Adipocyte (in vitro differentiated cells): Measurements from ENCODE around the gene RPS5.
A peak's percentile ranks its signal among the peaks of the same experiment; 100 is the strongest.

Experiments
- DNase-seq: peaks from one replicate; pipeline ENCODE4 v3.0.0-alpha.2; 2015; ENCODE audit warnings: low read depth
- H3K27me3 ChIP-seq: replicated peaks from 2 replicates; pipeline ENCODE4 v1.7.0; 2013; ENCODE audit warnings: mild to moderate bottlenecking, low read length, moderate library complexity; ENCODE audit not compliant: control insufficient read depth, insufficient read depth
- H3K36me3 ChIP-seq: 2 replicates; pipeline ENCODE4 v1.7.0; 2013; ENCODE audit warnings: low read length, mild to moderate bottlenecking, moderate library complexity; ENCODE audit not compliant: control insufficient read depth, insufficient read depth, severe bottlenecking
- H3K4me1 ChIP-seq: 2 replicates; pipeline ENCODE4 v1.7.0; 2013; ENCODE audit warnings: mild to moderate bottlenecking, low read length, moderate library complexity; ENCODE audit not compliant: control insufficient read depth, insufficient read depth
- H3K4me3 ChIP-seq: 2 replicates; pipeline ENCODE4 v1.7.0; 2013; ENCODE audit warnings: mild to moderate bottlenecking, low read length, moderate library complexity
- H3K9ac ChIP-seq: 2 replicates; pipeline ENCODE4 v1.7.0; 2013; ENCODE audit warnings: mild to moderate bottlenecking, low read length, moderate library complexity
- H3K9me3 ChIP-seq: 2 replicates; pipeline ENCODE4 v1.7.0; 2013; ENCODE audit warnings: mild to moderate bottlenecking, low read length, moderate library complexity; ENCODE audit not compliant: control insufficient read depth

RPS5 gene

GRCh38 chr19:58351990-58352755, 34.9 kb upstream of the RPS5 start:
- Histone ChIP-seq H3K9me3 (no peaks in the 10 kb centered on the region), H3K9ac (no peak overlapping the region), H3K4me3 (no peak overlapping the region), H3K36me3 (no peaks in the 10 kb centered on the region), H3K4me1 (peaks cover 24% of the 10 kb centered on the region), H3K27me3 (no peaks in the 10 kb centered on the region)
- no peak for DNase-seq

GRCh38 chr19:58352760-58353671, 34.1 kb upstream of the RPS5 start, which contains the start of gene A1BG:
Gene A1BG (minus strand): TSS chr19:58353492. CDS start chr19:58353437, 55 bp downstream.
- H3K36me3 ChIP-seq, result no peaks in the 10 kb centered on the region
- H3K4me1 ChIP-seq, result peaks cover 28% of the 10 kb centered on the region
- no peaks in the 10 kb centered on the region for H3K27me3 ChIP-seq
- H3K4me3 ChIP-seq, result no peak within 1 kb of the TSS
- no peak within 1 kb of the TSS for H3K9ac ChIP-seq
- no peaks in the 10 kb centered on the region for H3K9me3 ChIP-seq
- DNase-seq, result no peak

- peaks cover 22% of the 10 kb centered on the region for H3K4me1 ChIP-seq
- no peak overlapping the region for H3K4me3 ChIP-seq
- no peaks in the 10 kb centered on the region for H3K36me3 ChIP-seq
- no peak overlapping the region for H3K9ac ChIP-seq
- DNase-seq, result no peak
- no peaks in the 10 kb centered on the region for H3K9me3 ChIP-seq
- no peaks in the 10 kb centered on the region for H3K27me3 ChIP-seq
These were observed 33.2 kb upstream of the RPS5 start for GRCh38 chr19:58353717-58354477.

GRCh38 chr19:58354478-58355030, 32.5 kb upstream of the RPS5 start:
- H3K4me3 ChIP-seq, result no peak overlapping the region
- H3K9me3 ChIP-seq, result no peaks in the 10 kb centered on the region
- H3K9ac ChIP-seq, result no peak overlapping the region
- DNase-seq, result no peak
- H3K27me3 ChIP-seq, result no peaks in the 10 kb centered on the region
- peaks cover 19% of the 10 kb centered on the region for H3K4me1 ChIP-seq
- H3K36me3 ChIP-seq, result no peaks in the 10 kb centered on the region

GRCh38 chr19:58355215-58355796, 31.8 kb upstream of the RPS5 start:
- DNase-seq, result no peak
- no peaks in the 10 kb centered on the region for H3K27me3 ChIP-seq
- no peak overlapping the region for H3K9ac ChIP-seq
- no peak overlapping the region for H3K4me3 ChIP-seq
- H3K36me3 ChIP-seq, result no peaks in the 10 kb centered on the region
- no peaks in the 10 kb centered on the region for H3K9me3 ChIP-seq
- peaks cover 14% of the 10 kb centered on the region for H3K4me1 ChIP-seq

GRCh38 chr19:58355908-58356765, 30.9 kb upstream of the RPS5 start:
- no peak for DNase-seq
- Histone ChIP-seq H3K4me1 (peaks cover 11% of the 10 kb centered on the region), H3K4me3 (peak overlapping the region; percentile 47), H3K36me3 (no peaks in the 10 kb centered on the region), H3K27me3 (no peaks in the 10 kb centered on the region), H3K9me3 (no peaks in the 10 kb centered on the region), H3K9ac (no peak overlapping the region)

GRCh38 chr19:58356766-58357480, 30.1 kb upstream of the RPS5 start:
- no peak overlapping the region for H3K9ac ChIP-seq
- peak overlapping the region; percentile 47 for H3K4me3 ChIP-seq
- no peaks in the 10 kb centered on the region for H3K9me3 ChIP-seq
- DNase-seq, result no peak
- no peaks in the 10 kb centered on the region for H3K36me3 ChIP-seq
- peaks cover 15% of the 10 kb centered on the region for H3K4me1 ChIP-seq
- H3K27me3 ChIP-seq, result no peaks in the 10 kb centered on the region

- Histone ChIP-seq H3K9ac (no peak overlapping the region), H3K36me3 (no peaks in the 10 kb centered on the region), H3K4me1 (peaks cover 17% of the 10 kb centered on the region), H3K4me3 (no peak overlapping the region), H3K27me3 (no peaks in the 10 kb centered on the region), H3K9me3 (no peaks in the 10 kb centered on the region)
- no peak for DNase-seq
These were observed 29.5 kb upstream of the RPS5 start for GRCh38 chr19:58357481-58358145.

- Histone ChIP-seq H3K36me3 (no peaks in the 10 kb centered on the region), H3K27me3 (no peaks in the 10 kb centered on the region), H3K9me3 (no peaks in the 10 kb centered on the region), H3K9ac (peak overlapping the region; percentile 99), H3K4me3 (peak overlapping the region; percentile 92), H3K4me1 (peaks cover 11% of the 10 kb centered on the region)
- DNase-seq, result no peak
These were observed 25.2 kb upstream of the RPS5 start for GRCh38 chr19:58361900-58362271.
